GM12892 (cell line): ENCODE measurements around the gene MYD88.

ENCODE experiments used
- DNase-seq: peaks from one replicate; pipeline ENCODE4 v3.0.0; 2011; ENCODE audit not compliant: insufficient read length
- FAIRE-seq: peaks from 2 replicates; lab custom pipeline; 2011; peaks lifted over from hg19 to GRCh38; lab: Jason Lieb, UNC
- POLR2A ChIP-seq: IDR thresholded peaks from 2 replicates; pipeline ENCODE4 v1.6.1; 2011; ENCODE audit warnings: low read depth, low read length, control low read depth
- POLR2AphosphoS5 ChIP-seq: IDR thresholded peaks from 2 replicates; pipeline ENCODE4 v1.6.1; 2011; ENCODE audit warnings: low read depth, low read length, control low read depth
- TAF1 ChIP-seq: IDR thresholded peaks from 2 replicates; pipeline ENCODE4 v1.6.1; 2011; ENCODE audit warnings: low read depth, mild to moderate bottlenecking, control low read depth, low read length, borderline replicate concordance

MYD88 gene

DNA sequence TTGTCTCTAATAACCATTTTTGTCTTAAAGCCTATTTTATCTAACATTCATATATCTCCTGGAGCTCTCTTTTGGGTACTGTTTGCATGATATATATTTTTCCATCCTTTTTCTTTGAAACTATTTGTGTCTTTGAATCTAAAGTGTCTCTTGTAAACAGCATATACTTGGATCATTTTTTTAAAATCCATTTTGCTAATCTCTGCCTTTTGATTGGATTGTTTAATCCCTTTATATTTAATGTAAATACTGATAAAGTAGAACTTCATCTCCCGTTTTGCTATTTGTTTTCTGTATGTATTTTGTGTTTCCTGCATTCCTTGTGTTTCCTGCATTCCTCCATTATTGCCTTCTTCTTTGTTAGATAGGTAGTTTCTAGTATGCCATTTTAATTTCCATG is 32.9 kb upstream of the MYD88 start:
- FAIRE-seq = no peak
- TF ChIP-seq POLR2AphosphoS5 (no peak), POLR2A (no peak), TAF1 (no peak)

DNA sequence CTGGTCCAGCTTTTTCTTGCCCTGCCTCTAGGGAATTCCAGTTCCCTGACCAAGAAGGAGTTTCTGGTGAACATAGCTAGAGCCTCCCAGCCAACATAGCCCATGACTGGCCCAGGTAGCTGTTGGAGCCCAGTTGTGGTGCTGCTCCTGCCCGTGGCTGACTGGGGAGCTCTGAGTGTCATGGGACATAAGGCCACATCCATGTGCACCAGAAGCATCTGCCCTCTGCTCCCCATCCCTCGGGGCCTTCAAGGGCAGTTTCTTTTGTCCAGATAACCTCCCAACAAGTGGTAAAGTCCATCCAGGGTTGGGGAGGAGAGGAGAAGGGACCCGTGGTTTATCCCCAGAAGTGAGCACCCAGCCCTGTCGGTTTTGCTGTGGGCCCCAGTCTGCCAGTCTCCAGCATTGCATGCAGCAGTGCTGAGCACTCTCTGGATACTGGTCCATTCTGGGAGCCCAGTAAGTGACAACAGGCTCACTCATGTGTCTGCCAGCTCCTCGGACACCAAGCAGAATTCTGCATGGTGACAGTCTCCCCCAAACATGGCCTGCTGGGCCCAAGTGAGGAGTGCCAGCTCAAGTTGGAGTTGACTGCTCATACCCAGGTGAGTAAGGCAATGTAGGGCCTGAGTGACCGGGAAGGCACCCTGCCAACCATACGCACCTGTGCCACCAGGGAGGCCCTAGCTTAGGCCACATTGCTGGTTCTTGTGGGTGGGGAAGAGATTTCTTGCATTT is 30.4 kb upstream of the MYD88 start:
- DNase-seq (no peak), FAIRE-seq (no peak)
- TF ChIP-seq TAF1 = no peak
- no peak for TF ChIP-seq POLR2A

More for the DNA sequence above, 32.9 kb upstream of the MYD88 start:
- DNase-seq = no peak

DNA sequence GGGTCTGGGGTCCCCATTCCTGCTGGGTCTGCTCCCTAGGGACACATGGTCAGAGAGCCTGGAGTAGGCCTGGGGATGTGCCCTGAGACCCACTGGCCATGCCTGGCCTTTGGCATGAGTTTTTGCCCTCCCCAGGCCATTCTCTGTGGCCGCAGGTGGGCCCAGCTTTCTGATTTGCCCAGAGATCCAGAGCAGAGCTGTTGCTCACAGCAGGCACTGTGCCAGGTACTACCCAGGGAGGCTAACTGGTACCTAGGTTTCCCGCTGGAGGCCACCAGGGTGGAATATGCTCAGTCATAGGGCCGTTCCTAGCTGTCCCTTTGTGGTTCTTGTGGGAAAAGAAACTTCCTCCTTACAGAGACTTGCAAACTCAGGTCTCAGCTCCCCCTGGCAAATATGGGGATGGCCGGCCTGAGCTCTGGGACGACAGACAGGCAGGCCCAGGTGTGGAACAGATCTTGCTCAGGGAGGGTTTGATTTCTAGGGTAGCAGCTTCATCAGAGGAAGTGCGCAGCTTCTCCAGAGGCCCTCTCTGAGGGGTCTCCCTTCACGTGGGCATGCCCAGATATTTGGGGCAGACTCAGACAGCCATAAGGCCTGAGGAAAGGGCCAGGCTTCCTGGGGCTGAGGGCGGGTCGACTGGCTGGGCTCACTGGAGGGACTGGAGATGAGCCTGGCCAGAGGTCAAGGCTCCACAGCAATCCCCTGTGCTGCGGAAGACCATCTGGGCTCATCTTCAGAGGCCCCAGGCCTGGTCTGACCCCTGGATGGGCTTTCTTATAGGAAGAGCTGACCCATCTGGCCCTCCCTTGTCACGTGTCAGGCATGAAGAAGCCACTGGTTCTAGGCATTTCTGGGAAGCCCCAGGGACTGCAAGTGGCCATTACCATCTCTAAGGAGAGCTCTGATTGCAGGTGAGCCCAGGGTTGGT is 29.5 kb upstream of the MYD88 start:
- TF ChIP-seq POLR2A (no peak), POLR2AphosphoS5 (no peak), TAF1 (no peak)
- no peak for DNase-seq
- no peak for FAIRE-seq

DNA sequence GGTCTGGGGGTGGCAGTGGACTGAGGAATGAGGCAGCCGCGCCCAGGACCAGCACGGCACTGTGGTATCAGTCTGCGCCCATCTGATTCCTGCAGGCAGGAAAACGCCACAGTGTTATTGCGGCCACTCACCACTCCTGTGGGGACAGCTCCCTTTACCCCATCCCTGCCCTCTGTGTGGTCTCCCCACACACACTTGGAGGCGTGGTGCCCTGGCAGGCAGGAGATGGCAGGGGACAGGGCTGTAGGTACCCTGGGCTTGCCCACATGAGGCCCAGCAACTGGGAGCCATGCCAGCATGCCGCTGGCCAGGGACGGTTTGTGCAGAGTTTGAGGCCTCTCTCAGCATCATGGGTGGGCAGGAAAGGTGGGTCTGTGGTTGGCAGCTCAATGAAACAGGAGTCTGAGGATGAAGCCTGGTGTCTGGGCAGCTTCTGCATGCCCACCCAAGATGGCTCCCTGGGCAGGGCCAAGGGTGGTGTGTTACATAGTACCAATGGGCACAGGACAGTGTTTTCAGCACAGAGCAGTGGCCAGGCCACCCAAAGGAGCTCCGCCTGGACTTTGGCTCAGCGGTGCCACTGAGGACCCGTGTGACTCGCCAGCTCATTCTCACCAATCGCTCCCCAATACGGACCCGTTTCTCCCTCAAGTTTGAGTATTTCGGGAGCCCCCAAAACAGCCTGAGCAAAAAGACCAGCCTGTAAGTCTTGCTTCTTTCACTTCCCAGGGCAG is 28.7 kb upstream of the MYD88 start:
- FAIRE-seq (no peak), DNase-seq (no peak)
- no peak for TF ChIP-seq TAF1
- TF ChIP-seq POLR2A = no peak
- TF ChIP-seq POLR2AphosphoS5 = no peak

GRCh38 chr3:38110314-38111050 is 28.0 kb upstream of the MYD88 start:
- DNase-seq = no peak
- TF ChIP-seq POLR2AphosphoS5 (no peak), TAF1 (no peak), POLR2A (no peak)
- FAIRE-seq = no peak

DNA sequence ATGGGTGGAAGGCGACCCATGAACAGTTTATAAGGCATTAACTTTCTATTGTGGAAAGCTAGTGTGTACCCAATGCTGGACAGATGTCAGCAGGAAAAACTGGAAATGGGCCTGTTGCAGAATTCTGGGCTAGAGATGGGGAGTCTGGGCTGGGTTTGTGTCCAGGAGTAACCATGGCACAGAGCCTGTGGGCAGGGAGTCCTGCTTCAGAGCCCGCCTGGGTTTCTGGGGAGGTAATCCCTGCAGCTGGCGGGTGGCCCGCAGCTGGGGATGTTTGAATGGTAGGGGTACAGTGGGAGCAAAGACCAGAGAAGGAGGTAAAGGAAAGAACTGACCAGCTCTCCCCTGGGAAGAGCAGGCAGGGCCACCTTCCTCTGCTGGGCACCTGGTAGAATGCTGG is 27.3 kb upstream of the MYD88 start:
- DNase-seq = no peak
- FAIRE-seq = no peak
- TF ChIP-seq POLR2A = no peak
- no peak for TF ChIP-seq POLR2AphosphoS5
- TF ChIP-seq TAF1 = no peak

DNA sequence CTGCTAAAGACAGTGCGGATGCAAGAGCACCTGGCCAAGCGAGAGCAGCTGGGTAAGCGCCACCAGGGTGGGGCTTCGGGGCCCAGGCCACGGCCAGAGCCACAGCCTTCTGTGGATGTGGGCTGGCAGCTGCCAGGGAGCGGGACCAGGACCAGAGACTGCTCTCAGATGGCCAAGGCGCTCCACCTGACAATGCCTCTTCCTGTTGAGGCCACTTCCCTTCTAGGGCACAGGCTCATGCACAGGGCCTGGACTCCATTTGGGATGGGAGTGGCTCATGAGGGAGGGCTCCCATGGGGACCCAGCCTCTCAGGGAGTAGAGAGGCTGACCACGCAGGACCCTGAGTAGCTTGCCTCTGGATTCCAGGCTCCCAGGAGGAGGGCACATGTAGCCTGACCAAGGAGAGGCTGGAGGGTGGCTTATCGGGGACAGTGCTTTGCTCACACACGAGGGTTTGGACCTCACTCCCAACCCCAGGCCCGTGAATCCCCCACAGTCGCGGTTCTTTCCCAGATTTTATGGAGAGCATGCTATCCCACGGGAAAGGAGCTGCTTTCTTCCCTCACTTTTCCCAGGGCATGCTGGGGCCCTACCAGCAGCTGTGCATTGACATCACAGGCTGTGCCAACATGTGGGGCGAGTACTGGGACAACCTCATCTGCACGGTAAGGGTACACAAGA is 26.6 kb upstream of the MYD88 start:
- DNase-seq = no peak
- no peak for FAIRE-seq
- no peak for TF ChIP-seq POLR2A

DNA sequence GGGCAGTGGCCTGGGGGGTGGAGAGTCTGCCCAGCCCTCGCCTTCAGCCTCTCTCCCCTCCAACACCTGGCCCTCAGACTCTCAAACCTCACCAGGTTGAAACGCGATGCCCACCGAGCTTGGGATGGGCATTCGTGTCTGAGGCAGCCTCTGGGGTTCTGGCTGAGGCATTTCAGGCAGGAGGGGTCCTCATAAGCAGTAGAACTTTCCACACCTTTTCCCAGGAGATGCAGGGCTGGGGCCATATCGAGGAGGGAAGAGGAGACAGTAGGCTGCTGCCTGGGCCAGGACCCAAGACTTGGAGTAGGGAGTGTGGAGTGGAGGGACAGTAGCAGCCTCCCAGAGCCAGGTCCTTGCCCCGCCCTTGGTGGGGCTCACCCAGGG is 26.1 kb upstream of the MYD88 start:
- no peak for FAIRE-seq
- TF ChIP-seq POLR2AphosphoS5 = no peak
- TF ChIP-seq POLR2A = no peak
- TF ChIP-seq TAF1 = no peak

DNA sequence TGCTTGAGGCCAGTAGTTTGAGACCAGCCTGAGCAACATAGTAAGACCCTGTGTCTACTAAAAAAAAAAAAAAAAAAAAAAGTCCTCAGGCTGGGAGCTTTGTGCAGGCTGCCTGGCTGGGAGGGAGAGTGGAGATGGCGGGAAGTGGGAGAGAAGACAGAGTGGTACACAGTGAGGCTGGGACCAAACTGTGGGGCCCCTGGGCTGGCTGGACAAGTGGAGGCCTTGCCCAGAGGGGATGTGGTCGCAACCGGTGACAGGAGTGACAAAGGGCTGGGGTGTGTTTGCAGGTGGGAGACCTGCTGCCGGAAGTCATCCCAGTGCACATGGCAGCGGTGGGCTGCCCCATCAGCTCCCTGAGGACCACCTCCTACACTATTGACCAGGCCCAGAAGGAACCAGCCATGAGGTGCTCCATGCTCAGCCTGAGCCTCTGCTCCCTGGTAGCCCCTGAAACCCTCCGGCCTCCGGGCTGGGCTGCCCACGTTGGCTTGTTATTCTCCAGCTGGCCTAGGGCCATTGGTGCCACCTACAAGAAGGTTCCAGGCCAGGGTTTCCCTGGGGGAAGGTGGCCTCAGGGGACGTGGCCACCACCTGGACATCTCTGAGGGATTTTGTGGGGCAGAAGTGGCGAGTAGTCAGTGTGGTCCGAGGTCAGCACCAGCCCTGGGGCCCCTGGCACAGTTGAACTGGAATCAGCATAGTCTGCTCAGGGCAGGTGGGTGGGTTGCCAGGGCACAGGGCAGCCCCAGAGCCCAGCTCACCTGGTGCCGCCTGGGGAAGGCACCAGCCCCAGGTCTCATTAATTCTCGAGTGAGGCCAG is 24.2 kb upstream of the MYD88 start:
- FAIRE-seq = no peak
- no peak for DNase-seq
- 0 out of 2 replicates have a peak, but pooled peaks have one; percentile 5 for TF ChIP-seq POLR2A
- TF ChIP-seq TAF1 = no peak
- no peak for TF ChIP-seq POLR2AphosphoS5

More for the DNA sequence above, 26.1 kb upstream of the MYD88 start:
- no peak for DNase-seq
